ENCODE results near the gene B3GNT4.

DNA sequence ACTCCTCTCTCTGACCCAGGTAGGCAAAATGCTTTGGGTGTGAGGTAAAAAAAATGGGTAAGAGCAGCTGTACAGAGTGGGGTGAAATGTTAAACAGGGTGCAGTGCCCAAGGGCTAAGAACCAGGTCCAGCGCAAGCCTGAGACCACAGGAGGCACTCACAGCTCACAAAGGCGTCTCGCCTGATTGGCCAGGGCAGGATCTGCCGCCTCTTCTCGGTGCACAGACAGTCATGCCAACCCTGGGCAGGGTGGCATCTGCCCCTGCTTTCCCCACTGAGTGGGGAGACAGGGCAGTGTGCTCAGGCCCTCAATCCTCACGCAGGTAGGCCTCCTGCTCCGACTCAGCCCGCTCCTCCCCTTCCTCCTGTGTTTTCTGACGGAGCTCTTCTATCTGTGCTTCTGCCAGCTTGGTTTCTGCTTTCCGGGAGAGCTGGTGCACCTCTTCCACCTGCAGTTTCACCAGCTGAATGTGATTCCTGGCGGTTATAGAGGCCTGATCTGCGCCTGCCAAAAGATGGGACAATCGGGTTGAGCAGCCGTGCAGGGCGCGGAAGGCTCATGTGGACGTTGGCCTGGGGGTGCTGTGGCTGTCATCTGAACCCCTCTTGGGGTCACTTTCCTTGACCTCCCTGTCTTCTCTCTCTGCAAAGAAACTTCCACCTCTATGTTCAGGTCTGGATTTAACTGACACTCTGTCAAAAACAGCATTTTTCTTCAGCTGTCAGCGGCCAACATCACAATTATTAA is 4.7 kb downstream of the B3GNT4 start:
- TF ChIP-seq POLR2AphosphoS5 (IDR thresholded peaks at IDR 0.05) (no peak), POLR2A (IDR thresholded peaks at IDR 0.05) (no peak)
- TF ChIP-seq, protein P1, sequence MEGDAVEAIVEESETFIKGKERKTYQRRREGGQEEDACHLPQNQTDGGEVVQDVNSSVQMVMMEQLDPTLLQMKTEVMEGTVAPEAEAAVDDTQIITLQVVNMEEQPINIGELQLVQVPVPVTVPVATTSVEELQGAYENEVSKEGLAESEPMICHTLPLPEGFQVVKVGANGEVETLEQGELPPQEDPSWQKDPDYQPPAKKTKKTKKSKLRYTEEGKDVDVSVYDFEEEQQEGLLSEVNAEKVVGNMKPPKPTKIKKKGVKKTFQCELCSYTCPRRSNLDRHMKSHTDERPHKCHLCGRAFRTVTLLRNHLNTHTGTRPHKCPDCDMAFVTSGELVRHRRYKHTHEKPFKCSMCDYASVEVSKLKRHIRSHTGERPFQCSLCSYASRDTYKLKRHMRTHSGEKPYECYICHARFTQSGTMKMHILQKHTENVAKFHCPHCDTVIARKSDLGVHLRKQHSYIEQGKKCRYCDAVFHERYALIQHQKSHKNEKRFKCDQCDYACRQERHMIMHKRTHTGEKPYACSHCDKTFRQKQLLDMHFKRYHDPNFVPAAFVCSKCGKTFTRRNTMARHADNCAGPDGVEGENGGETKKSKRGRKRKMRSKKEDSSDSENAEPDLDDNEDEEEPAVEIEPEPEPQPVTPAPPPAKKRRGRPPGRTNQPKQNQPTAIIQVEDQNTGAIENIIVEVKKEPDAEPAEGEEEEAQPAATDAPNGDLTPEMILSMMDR (IDR thresholded peaks at IDR 0.05): no peak

All from breast epithelium (tissue), 3 donors.